Fibroblast of pulmonary artery (primary cell): ENCODE data around the gene SHISA9.

ENCODE experiments used
- DNase-seq: peaks from one replicate; pipeline ENCODE4 v3.0.0-alpha.2; 2010; ENCODE audit warnings: low read depth
- H3K4me3 ChIP-seq: replicated peaks from 2 replicates; pipeline ENCODE4 v1.5.1; 2011; ENCODE audit warnings: low read depth, mild to moderate bottlenecking, control low read depth, low read length, moderate library complexity
- CTCF ChIP-seq: IDR thresholded peaks from 2 replicates; pipeline ENCODE4 v1.5.1; 2011; ENCODE audit warnings: mild to moderate bottlenecking, control low read depth, low read length, inconsistent platforms; ENCODE audit errors: missing control alignments

Gene SHISA9

GRCh38 chr16:13223666-13224065, 322.3 kb downstream of the SHISA9 start:
- DNase-seq = no peak
- TF ChIP-seq CTCF = no peak
- no peak overlapping the region for H3K4me3 ChIP-seq

- DNase-seq = no peak
- TF ChIP-seq CTCF = no peak
- no peak overlapping the region for H3K4me3 ChIP-seq
Observed at GRCh38 chr16:13229039-13229438, 327.6 kb downstream of the SHISA9 start.

GRCh38 chr16:13231365-13231764, 330.0 kb downstream of the SHISA9 start:
- DNase-seq = no peak
- no peak for TF ChIP-seq CTCF
- H3K4me3 ChIP-seq = no peak overlapping the region

- no peak for DNase-seq
Observed at GRCh38 chr16:13234999-13235398, 333.6 kb downstream of the SHISA9 start.

GRCh38 chr16:13236308-13236707, 334.9 kb downstream of the SHISA9 start:
- TF ChIP-seq CTCF = no peak
- H3K4me3 ChIP-seq = no peak overlapping the region
- DNase-seq = no peak

More at GRCh38 chr16:13234999-13235398, 333.6 kb downstream of the SHISA9 start:
- H3K4me3 ChIP-seq = no peak overlapping the region
- TF ChIP-seq CTCF = no peak

GRCh38 chr16:13238182-13238581, 336.8 kb downstream of the SHISA9 start:
- DNase-seq = no peak
- no peak for TF ChIP-seq CTCF
- no peak overlapping the region for H3K4me3 ChIP-seq

- no peak for TF ChIP-seq CTCF
- H3K4me3 ChIP-seq = no peak overlapping the region
- no peak for DNase-seq
Observed at GRCh38 chr16:13242201-13242600, 340.8 kb downstream of the SHISA9 start.
